Measurements from ENCODE around the gene ZNF229.
A peak's percentile ranks its signal among the peaks of the same experiment; 100 is the strongest.
"Not testable (repeated sequence)": the region's sequence is repeated elsewhere in the genome, so short reads cannot be mapped to it uniquely, and the experiment has no call there.

Gene ZNF229

GRCh38 chr19:44447916-44448674 is at the start of gene ZNF229:
TSS of gene ZNF229 (minus strand) at chr19:44448472. CDS start at chr19:44442847, 5,625 bp downstream.
- DNase-seq (ENCODE audit: extremely low read depth in 1 of 2, low read depth in 1 of 2), result peak; percentile 24 to 37

- no peak for DNase-seq (ENCODE audit: extremely low read depth in 1 of 2, low read depth in 1 of 2)
These were observed 48.4 kb upstream of the ZNF229 start for GRCh38 chr19:44496711-44497110.

- DNase-seq (ENCODE audit: extremely low read depth in 1 of 2, low read depth in 1 of 2), result no peak
These were observed 28.5 kb upstream of the ZNF229 start for GRCh38 chr19:44476559-44477408.

GRCh38 chr19:44468730-44469129 is 20.5 kb upstream of the ZNF229 start:
- DNase-seq (ENCODE audit: extremely low read depth in 1 of 2, low read depth in 1 of 2), result not testable (repeated sequence)

GRCh38 chr19:44462600-44463286 is 14.5 kb upstream of the ZNF229 start:
- not testable (repeated sequence) for DNase-seq (ENCODE audit: extremely low read depth in 1 of 2, low read depth in 1 of 2)

- not testable (repeated sequence) for DNase-seq (ENCODE audit: extremely low read depth in 1 of 2, low read depth in 1 of 2)
These were observed 7.7 kb upstream of the ZNF229 start for GRCh38 chr19:44456016-44456415.

GRCh38 chr19:44455100-44455499 is 6.8 kb upstream of the ZNF229 start:
- DNase-seq (ENCODE audit: extremely low read depth in 1 of 2, low read depth in 1 of 2), result no peak

- no peak for DNase-seq (ENCODE audit: extremely low read depth in 1 of 2, low read depth in 1 of 2)
These were observed 4.1 kb upstream of the ZNF229 start for GRCh38 chr19:44452367-44452766.

- DNase-seq (ENCODE audit: extremely low read depth in 1 of 2, low read depth in 1 of 2), result no peak
These were observed 3.4 kb upstream of the ZNF229 start for GRCh38 chr19:44451687-44452086.

GRCh38 chr19:44438441-44438840 is 9.8 kb downstream of the ZNF229 start:
- DNase-seq (ENCODE audit: extremely low read depth in 1 of 2, low read depth in 1 of 2), result no peak

- no peak for DNase-seq (ENCODE audit: extremely low read depth in 1 of 2, low read depth in 1 of 2)
These were observed 12.8 kb downstream of the ZNF229 start for GRCh38 chr19:44435441-44435840.

GRCh38 chr19:44430956-44431355 is 17.3 kb downstream of the ZNF229 start:
- no peak for DNase-seq (ENCODE audit: extremely low read depth in 1 of 2, low read depth in 1 of 2)

- DNase-seq (ENCODE audit: extremely low read depth in 1 of 2, low read depth in 1 of 2), result not testable (repeated sequence)
These were observed 32.7 kb downstream of the ZNF229 start for GRCh38 chr19:44415553-44415952.

- DNase-seq (ENCODE audit: extremely low read depth in 1 of 2, low read depth in 1 of 2), result peak; percentile 19 to 60
These were observed 46.8 kb downstream of the ZNF229 start, which contains the start of gene ZNF285 for GRCh38 chr19:44401139-44402115. TSS of gene ZNF285 (minus strand) at chr19:44401608. CDS start at chr19:44397213, 4,395 bp downstream.

GRCh38 chr19:44389268-44389667 is 59.0 kb downstream of the ZNF229 start:
- DNase-seq (ENCODE audit: extremely low read depth in 1 of 2, low read depth in 1 of 2), result not testable (repeated sequence)
